ENCODE measurements around the gene URGCP.

DNA sequence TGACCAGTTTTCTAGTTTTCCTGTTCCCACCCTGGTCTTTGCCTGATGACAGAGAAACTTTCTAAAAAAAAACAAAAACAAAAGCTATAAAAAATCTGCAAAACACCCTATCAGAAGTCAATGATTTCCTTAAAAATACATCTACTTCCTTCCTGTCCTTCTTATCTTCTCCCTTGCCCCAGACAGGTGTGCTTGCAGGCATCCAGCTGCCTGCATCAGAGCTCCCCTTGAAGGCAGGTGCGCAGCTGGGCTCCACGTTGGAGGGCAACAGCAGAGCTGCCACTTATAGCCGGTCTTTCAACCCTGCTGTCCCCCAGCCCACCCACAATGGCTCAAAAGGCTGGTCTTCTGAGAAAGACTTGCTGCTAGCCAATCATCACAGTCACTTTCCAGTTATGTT is 49.6 kb upstream of the URGCP start:
- no peak for TF ChIP-seq EZH2 (IDR thresholded peaks at IDR 0.05; ENCODE audit: borderline replicate concordance, low read length)
- TF ChIP-seq, protein P1, sequence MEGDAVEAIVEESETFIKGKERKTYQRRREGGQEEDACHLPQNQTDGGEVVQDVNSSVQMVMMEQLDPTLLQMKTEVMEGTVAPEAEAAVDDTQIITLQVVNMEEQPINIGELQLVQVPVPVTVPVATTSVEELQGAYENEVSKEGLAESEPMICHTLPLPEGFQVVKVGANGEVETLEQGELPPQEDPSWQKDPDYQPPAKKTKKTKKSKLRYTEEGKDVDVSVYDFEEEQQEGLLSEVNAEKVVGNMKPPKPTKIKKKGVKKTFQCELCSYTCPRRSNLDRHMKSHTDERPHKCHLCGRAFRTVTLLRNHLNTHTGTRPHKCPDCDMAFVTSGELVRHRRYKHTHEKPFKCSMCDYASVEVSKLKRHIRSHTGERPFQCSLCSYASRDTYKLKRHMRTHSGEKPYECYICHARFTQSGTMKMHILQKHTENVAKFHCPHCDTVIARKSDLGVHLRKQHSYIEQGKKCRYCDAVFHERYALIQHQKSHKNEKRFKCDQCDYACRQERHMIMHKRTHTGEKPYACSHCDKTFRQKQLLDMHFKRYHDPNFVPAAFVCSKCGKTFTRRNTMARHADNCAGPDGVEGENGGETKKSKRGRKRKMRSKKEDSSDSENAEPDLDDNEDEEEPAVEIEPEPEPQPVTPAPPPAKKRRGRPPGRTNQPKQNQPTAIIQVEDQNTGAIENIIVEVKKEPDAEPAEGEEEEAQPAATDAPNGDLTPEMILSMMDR (conservative IDR thresholded peaks at IDR 0.05 in 1 of 2, IDR thresholded peaks at IDR 0.05 in 1 of 2; ENCODE audit: extremely low read depth in 1 of 2, insufficient read depth in 1 of 2, low read depth in 1 of 2, low read length in 2 of 2): no peak
